C4-2B (cell line): Measurements from ENCODE around the gene KHDRBS2.

Source experiments
- H3K27ac ChIP-seq: fragments of 450-650 bp; 2 replicates; pipeline ENCODE4 v1.5.1; 2017
- CTCF ChIP-seq: fragments of 450-650 bp; conservative IDR thresholded peaks from 2 replicates; pipeline ENCODE4 v1.5.1; 2017; ENCODE audit warnings: mild to moderate bottlenecking
- ZFX ChIP-seq: fragments of 450-650 bp; IDR thresholded peaks from 2 replicates; pipeline ENCODE4 v1.6.1; 2017

The KHDRBS2 gene

GRCh38 chr6:61745994-61746393 is 540.0 kb downstream of the KHDRBS2 start:
- TF ChIP-seq CTCF (no peak), ZFX (no peak)

GRCh38 chr6:61711849-61712248 is 574.2 kb downstream of the KHDRBS2 start:
- no peak for TF ChIP-seq ZFX
- TF ChIP-seq CTCF = peak; percentile 23
- no peak overlapping the region for H3K27ac ChIP-seq

More at GRCh38 chr6:61745994-61746393, 540.0 kb downstream of the KHDRBS2 start:
- no peak overlapping the region for H3K27ac ChIP-seq

DNA sequence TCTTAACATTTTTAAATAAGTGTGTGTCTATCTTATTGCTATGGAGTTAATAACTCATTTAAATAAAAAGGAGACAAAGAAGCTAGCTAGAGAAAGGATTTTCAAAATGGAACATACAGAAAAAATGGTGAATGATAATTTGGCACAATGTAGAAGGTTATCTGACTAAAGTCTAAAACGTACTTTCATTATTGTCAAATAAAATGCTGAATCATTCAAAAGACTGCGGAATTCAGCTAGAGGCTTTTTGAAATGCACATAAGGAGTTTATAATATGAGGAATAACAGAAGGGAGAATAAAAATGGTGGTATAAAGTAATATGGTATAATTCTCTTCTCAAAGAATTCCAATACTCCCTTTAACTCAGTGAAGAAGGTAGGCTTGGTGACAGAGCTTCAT is 597.9 kb downstream of the KHDRBS2 start:
- TF ChIP-seq CTCF (no peak), ZFX (no peak)
- no peak overlapping the region for H3K27ac ChIP-seq

DNA sequence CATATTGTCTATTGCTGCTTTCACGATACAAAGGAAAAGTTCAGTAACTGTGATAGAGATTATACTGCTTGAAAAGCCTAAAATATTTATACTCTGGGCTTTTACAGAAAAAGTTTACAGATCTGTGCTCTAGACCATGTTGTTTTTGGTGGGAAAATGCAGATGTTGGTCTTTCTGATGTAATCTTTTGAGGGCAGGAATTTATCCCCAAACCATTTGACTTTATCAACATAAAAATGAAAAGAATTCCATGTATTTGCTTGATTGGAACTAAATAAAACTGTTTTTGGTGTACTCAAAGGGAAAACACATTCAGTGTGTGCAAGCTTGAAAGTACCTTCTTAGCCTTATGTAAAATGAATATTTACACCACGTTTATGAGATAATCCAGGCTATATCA is 603.5 kb downstream of the KHDRBS2 start:
- no peak overlapping the region for H3K27ac ChIP-seq

DNA sequence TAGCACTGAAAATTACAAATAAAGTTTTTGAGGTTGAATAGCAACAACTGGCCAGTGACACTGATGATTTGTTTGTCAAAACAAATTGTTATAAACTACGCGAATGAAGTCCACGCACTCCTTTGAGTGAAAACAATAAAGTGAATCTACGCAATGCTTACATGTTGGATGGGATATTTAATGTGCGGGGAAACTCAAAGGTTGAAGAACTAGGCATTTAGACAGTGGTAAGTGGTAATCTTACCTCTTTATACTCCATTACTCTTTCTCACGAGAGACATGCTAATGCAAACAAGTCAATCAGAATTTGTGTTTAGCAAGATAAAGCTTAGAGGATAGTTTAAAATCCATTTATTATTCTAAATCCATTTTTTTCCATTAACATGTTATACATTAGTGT is 606.4 kb downstream of the KHDRBS2 start:
- no peak overlapping the region for H3K27ac ChIP-seq
- TF ChIP-seq CTCF (no peak), ZFX (no peak)

More for the DNA sequence above, 603.5 kb downstream of the KHDRBS2 start:
- TF ChIP-seq ZFX = no peak
- TF ChIP-seq CTCF = no peak

- no peak overlapping the region for H3K27ac ChIP-seq
- TF ChIP-seq CTCF (no peak), ZFX (no peak)
Observed at GRCh38 chr6:61675734-61676133, 610.3 kb downstream of the KHDRBS2 start.

DNA sequence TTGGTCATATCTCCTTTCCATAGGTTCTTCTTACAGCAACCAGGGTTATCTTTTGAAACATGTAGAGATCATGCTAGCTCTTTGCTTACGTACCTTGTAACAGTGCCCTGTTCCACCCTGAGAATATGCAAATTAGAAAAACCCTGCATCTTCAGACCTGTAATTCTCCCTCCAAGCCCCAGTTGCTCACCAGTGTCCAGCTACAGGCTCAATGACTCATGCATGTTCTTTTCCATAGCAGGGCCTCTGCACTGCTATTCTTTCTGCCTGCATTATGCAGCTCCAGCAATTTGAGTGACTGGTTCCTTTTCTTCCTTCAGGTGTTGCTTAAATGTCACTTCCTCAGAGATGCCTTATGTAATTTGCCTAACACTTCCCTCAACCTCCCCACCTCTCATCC is 636.2 kb downstream of the KHDRBS2 start:
- TF ChIP-seq CTCF (no peak), ZFX (no peak)
- no peak overlapping the region for H3K27ac ChIP-seq
